Keratinocyte (primary cell): ENCODE data around the gene COX7C. TPM values are rescaled to one million over a fixed set of nuclear protein-coding genes. Genes with fewer than 3 reads are reported as not detected.

Experiments
- DNase-seq: peaks from one replicate; pipeline ENCODE4 v3.0.0-alpha.2; 2011; ENCODE audit warnings: low read depth, missing footprints, low spot score
- FAIRE-seq: peaks from 2 replicates; lab custom pipeline; 2011; peaks lifted over from hg19 to GRCh38; lab: Jason Lieb, UNC
- H2AFZ ChIP-seq: 2 replicates; pipeline ENCODE4 v1.6.0; 2012; ENCODE audit warnings: low read length, control low read depth, inconsistent platforms; ENCODE audit not compliant: control insufficient read depth
- H3K27ac ChIP-seq: 2 replicates; pipeline ENCODE4 v1.5.1; 2011; ENCODE audit warnings: low read length; ENCODE audit not compliant: control insufficient read depth, insufficient read depth
- H3K27me3 ChIP-seq: 3 replicates; pipeline ENCODE4 v1.6.0; 2011; ENCODE audit warnings: low read length; ENCODE audit not compliant: control insufficient read depth, insufficient read depth; ENCODE audit errors: extremely low read depth
- H3K36me3 ChIP-seq, 2 experiments: 2 replicates in 1 of 2; 3 replicates in 1 of 2; pipeline ENCODE4 v1.5.1; 2011; ENCODE audit warnings: low read length in 2 of 2, mild to moderate bottlenecking in 1 of 2; ENCODE audit not compliant: control insufficient read depth in 2 of 2, insufficient read depth in 2 of 2; ENCODE audit errors: extremely low read depth in 1 of 2
- H3K4me1 ChIP-seq: 3 replicates; pipeline ENCODE4 v1.5.1; 2011; ENCODE audit warnings: low read length; ENCODE audit not compliant: control insufficient read depth, insufficient read depth; ENCODE audit errors: extremely low read depth
- H3K4me2 ChIP-seq: 3 replicates; pipeline ENCODE4 v1.6.0; 2011; ENCODE audit warnings: low read depth, low read length; ENCODE audit not compliant: control insufficient read depth, insufficient read depth; ENCODE audit errors: extremely low read depth
- H3K4me3 ChIP-seq, 3 experiments: fragments of 200-600 bp in 1 of 3; sonication (generic) in 1 of 3; 2 replicates in 2 of 3; 3 replicates in 1 of 3; pipeline ENCODE4 v1.5.1; 2011 to 2016; ENCODE audit warnings: low read length in 3 of 3, mild to moderate bottlenecking in 3 of 3, control low read depth in 2 of 3, inconsistent platforms in 1 of 3, low read depth in 1 of 3, mixed read lengths in 1 of 3, mixed run types in 1 of 3, moderate library complexity in 1 of 3; ENCODE audit not compliant: control insufficient read depth in 2 of 3, insufficient read depth in 2 of 3; ENCODE audit errors: extremely low read depth in 1 of 3
- H3K79me2 ChIP-seq: 2 replicates; pipeline ENCODE4 v1.6.0; 2012; ENCODE audit warnings: low read length; ENCODE audit not compliant: control insufficient read depth, insufficient read depth
- H3K9ac ChIP-seq: 3 replicates; pipeline ENCODE4 v1.6.0; 2011; ENCODE audit warnings: low read length; ENCODE audit not compliant: control insufficient read depth, insufficient read depth; ENCODE audit errors: extremely low read depth
- H3K9me1 ChIP-seq: 3 replicates; pipeline ENCODE4 v1.6.0; 2011; ENCODE audit warnings: low read length; ENCODE audit not compliant: control insufficient read depth, insufficient read depth; ENCODE audit errors: extremely low read depth
- H3K9me3 ChIP-seq: 2 replicates; pipeline ENCODE4 v1.5.1; 2012; ENCODE audit warnings: low read depth, low read length; ENCODE audit not compliant: control insufficient read depth
- H4K20me1 ChIP-seq: 3 replicates; pipeline ENCODE4 v1.6.0; 2011; ENCODE audit warnings: low read length; ENCODE audit not compliant: control insufficient read depth, insufficient read depth; ENCODE audit errors: extremely low read depth
- CTCF ChIP-seq, 3 experiments: IDR thresholded peaks in 1 of 3; conservative IDR thresholded peaks in 1 of 3; optimal IDR thresholded peaks in 1 of 3; 2 replicates in 2 of 3; 3 replicates in 1 of 3; pipeline versions ENCODE3 to v1.5.1; 2011; ENCODE audit warnings: low read length in 3 of 3, mild to moderate bottlenecking in 3 of 3, moderate library complexity in 2 of 3, control low read depth in 1 of 3, inconsistent platforms in 1 of 3; ENCODE audit not compliant: insufficient read depth in 2 of 3; ENCODE audit errors: extremely low read depth in 1 of 3
- EZH2 ChIP-seq: IDR thresholded peaks from one replicate; pipeline ENCODE4 v1.6.1; 2012; ENCODE audit warnings: inconsistent platforms, mild to moderate bottlenecking, low read length, moderate library complexity
- dilution Hi-C: fragments of 300-500 bp; cut with MboI; formaldehyde crosslinking; loops from one replicate; pipeline ENCODE4 v1.7.0; 2020; ENCODE audit warnings: low sequenced_read_pairs; ENCODE audit not compliant: extremely low pct_ligation_motif_present
- polyA plus RNA-seq, 5 experiments: library from polyadenylated mRNA; depleted of rRNA in 3 of 5; stranded (reverse) in 3 of 5; stranded (forward) in 1 of 5; unstranded in 1 of 5; fragments of >200 nt; gene quantifications; 1 replicate in 1 of 5; 2 replicates in 3 of 5; 3 replicates in 1 of 5; pipeline versions ENCODE4 v1.2.1 to v1.2.3, GENCODE V29; 2011 to 2012; ENCODE audit warnings: missing spikeins in 2 of 5, low read depth in 1 of 5, low replicate concordance in 1 of 5

The COX7C gene
- polyA plus RNA-seq, 1 donor (not counting 4 experiments of a cell fraction or from before 2014, with no cell fraction given), result 764 TPM

- H3K79me2 ChIP-seq, result no peaks in the 10 kb centered on the region
- H3K27ac ChIP-seq, result no peak overlapping the region
- H3K4me3 ChIP-seq, result no peak overlapping the region
- TF ChIP-seq EZH2 (no peak), CTCF (optimal IDR thresholded peaks at IDR 0.05 in 1 of 3, IDR thresholded peaks at IDR 0.05 in 1 of 3, conservative IDR thresholded peaks at IDR 0.05 in 1 of 3; ENCODE audit: extremely low read depth in 1 of 3, insufficient read depth in 2 of 3, low read length in 3 of 3) (no peak)
- H2AFZ ChIP-seq, result no peak overlapping the region
- no peaks in the 10 kb centered on the region for H3K9me3 ChIP-seq
- FAIRE-seq (no peak), DNase-seq (no peak)
- H3K36me3 ChIP-seq, result no peaks in the 10 kb centered on the region
- no peaks in the 10 kb centered on the region for H3K4me1 ChIP-seq
- no peak overlapping the region for H3K4me2 ChIP-seq
- no peaks in the 10 kb centered on the region for H3K27me3 ChIP-seq
- no peaks in the 10 kb centered on the region for H3K9me1 ChIP-seq
- dilution Hi-C loops, result no loop called here
- no peaks in the 10 kb centered on the region for H4K20me1 ChIP-seq
- H3K9ac ChIP-seq, result no peak overlapping the region
These were observed 28.1 kb downstream of the COX7C start for GRCh38 chr5:86645885-86646284.

- H3K9ac ChIP-seq, result no peak overlapping the region
- dilution Hi-C loops, result no loop called here
- H2AFZ ChIP-seq, result no peak overlapping the region
- H3K27ac ChIP-seq, result no peak overlapping the region
- FAIRE-seq (no peak), DNase-seq (no peak)
- no peak overlapping the region for H3K4me2 ChIP-seq
- no peaks in the 10 kb centered on the region for H3K27me3 ChIP-seq
- H3K9me1 ChIP-seq, result no peaks in the 10 kb centered on the region
- no peak for TF ChIP-seq EZH2
- TF ChIP-seq CTCF (optimal IDR thresholded peaks at IDR 0.05 in 1 of 3, IDR thresholded peaks at IDR 0.05 in 1 of 3, conservative IDR thresholded peaks at IDR 0.05 in 1 of 3; ENCODE audit: extremely low read depth in 1 of 3, insufficient read depth in 2 of 3, low read length in 3 of 3), result no peak
- H3K79me2 ChIP-seq, result no peaks in the 10 kb centered on the region
- H3K4me1 ChIP-seq, result no peaks in the 10 kb centered on the region
- no peak overlapping the region for H3K4me3 ChIP-seq
- no peaks in the 10 kb centered on the region for H3K9me3 ChIP-seq
- H4K20me1 ChIP-seq, result no peaks in the 10 kb centered on the region
- no peaks in the 10 kb centered on the region for H3K36me3 ChIP-seq
These were observed 28.9 kb downstream of the COX7C start for GRCh38 chr5:86646671-86647070.
